Raji (cell line): Measurements from ENCODE around the gene VEGFB.

Source experiments
- POLR2A ChIP-seq: IDR thresholded peaks from 2 replicates; pipeline ENCODE4 v1.6.1; 2011; ENCODE audit warnings: low read depth, low read length, control low read depth; ENCODE audit not compliant: insufficient read depth

The VEGFB gene

DNA sequence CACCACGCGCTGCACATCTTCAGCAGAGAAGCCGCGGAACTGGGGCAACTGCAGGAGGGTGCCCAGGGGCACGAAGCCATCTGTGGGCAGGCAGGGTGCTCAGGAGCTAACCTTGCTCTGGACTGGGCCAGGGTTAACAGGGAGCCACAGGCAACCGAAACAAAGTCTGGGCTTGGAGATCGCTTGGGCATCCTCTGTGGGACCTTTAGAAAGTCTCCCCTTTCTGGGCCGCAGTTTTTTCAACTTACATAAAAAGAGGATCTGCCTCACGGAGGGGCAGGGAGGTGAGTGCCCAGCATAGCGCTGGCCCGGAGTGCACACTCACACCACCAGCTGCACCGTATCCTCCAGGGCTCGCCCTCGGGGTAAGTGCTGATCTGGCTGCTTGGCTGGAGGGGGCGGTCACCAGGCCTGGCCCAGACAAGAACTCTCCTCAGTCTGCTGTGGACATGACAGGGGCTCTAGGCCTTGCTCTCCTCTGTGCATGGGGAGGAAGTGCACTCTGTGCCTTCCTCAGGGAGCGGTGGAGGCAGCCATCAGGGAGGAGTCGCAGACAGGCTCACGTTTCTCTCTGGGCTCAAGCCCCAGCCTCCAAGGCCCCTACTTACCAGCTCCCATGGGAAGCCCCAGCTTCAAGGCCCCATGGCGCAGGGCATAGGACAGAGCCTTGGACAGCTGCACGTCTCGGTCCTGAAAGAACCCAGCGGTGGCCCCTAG is 9.3 kb upstream of the VEGFB start:
- TF ChIP-seq POLR2A, result no peak

- TF ChIP-seq POLR2A, result peak; percentile 76
Observed at GRCh38 chr11:64225608-64226506, 8.5 kb upstream of the VEGFB start, which contains the start of the genes NUDT22 and TRPT1. TSS of gene NUDT22 (plus strand) at chr11:64226274. CDS start at chr11:64226653, 379 bp downstream. TSS of gene TRPT1 (minus strand) at chr11:64226186. CDS start at chr11:64225860, 326 bp downstream.

DNA sequence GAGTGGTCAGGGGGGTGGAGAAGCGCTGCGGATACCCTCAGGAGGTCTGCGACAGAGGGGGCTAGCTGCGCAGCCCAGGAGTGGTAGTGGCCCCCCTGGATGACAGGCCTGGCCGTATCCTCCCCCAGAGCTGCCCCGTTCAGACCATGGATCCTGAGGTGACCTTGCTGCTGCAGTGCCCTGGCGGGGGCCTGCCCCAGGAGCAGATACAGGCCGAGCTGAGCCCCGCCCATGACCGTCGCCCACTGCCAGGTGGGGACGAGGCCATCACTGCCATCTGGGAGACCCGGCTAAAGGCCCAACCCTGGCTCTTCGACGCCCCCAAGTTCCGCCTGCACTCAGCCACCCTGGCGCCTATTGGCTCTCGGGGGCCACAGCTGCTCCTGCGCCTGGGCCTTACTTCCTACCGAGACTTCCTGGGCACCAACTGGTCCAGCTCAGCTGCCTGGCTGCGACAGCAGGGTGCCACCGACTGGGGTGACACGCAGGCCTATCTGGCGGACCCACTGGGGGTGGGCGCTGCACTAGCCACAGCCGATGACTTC is 7.8 kb upstream of the VEGFB start:
- TF ChIP-seq POLR2A, result peak; percentile 67

DNA sequence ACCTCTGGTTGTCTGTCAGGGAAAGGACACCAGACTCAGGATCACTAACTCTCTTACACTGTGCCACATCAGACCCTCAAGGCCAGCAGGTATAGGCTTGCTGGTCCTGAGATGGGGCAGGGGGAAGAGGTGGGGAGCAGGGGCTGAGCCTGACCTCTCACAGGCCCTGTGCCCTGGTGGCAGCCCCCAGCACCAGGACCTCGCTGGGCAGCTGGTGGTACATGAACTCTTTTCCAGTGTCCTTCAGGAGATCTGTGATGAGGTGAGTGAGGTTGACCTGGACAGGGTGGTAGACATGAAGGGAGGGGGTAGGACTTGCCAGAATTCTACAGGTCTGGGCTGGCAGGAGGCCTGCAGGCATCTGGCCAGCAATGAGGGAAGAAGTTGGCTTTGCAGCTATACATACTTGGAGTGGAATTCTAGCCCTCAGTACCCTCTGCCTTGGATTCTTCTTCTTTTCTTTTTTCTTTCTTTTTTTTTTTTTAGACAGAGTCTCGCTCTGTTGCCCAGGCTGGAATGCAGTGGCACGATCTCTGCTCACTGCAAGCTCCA is 6.9 kb upstream of the VEGFB start:
- TF ChIP-seq POLR2A, result no peak

DNA sequence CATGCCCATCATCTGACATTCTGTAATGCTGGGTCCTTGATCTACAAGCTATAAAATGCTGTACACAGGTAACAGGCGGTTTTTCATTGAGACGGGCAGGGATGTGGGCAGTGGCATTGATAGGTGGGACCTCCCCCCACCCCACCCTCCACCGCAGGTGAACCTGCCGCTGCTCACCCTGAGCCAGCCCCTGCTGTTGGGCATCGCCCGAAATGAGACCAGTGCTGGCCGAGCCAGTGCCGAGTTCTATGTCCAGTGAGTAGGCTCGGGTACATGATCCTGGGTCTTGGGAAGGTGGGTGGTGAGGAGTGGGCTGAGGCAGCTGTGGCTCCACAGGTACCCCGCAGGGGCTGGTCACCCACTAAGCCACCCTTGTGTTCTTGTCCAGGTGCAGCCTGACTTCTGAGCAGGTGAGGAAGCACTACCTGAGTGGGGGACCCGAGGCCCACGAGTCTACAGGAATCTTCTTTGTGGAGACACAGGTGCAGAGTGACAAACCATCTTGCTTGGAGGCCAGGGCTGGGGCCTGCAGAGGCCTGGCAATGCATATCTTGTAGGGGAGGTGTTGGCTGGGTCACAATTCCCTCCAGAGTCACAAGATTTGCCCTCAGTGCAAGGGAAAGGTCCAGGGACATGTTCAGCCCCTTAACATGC is 5.2 kb upstream of the VEGFB start:
- 0 out of 2 replicates have a peak, but pooled peaks have one; percentile 18 for TF ChIP-seq POLR2A

DNA sequence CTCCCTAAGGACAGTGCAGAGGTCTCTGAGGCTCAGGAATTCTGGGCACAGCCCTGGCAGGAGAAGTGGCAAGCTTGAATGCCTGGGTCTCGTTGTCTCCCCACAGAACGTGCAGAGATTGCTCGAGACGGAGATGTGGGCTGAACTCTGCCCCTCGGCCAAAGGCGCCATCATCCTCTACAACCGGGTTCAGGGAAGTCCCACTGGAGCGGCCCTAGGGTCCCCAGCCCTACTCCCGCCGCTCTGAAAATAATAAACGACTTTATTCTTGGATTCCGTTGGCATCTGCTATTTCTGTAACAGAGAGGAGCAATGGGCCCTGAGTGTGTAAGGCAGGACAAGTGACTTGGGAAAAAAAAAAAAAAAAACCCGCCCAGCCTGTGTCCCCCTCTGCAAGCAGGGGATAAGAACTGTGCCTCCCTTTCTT is 4.6 kb upstream of the VEGFB start:
- TF ChIP-seq POLR2A, result no peak

DNA sequence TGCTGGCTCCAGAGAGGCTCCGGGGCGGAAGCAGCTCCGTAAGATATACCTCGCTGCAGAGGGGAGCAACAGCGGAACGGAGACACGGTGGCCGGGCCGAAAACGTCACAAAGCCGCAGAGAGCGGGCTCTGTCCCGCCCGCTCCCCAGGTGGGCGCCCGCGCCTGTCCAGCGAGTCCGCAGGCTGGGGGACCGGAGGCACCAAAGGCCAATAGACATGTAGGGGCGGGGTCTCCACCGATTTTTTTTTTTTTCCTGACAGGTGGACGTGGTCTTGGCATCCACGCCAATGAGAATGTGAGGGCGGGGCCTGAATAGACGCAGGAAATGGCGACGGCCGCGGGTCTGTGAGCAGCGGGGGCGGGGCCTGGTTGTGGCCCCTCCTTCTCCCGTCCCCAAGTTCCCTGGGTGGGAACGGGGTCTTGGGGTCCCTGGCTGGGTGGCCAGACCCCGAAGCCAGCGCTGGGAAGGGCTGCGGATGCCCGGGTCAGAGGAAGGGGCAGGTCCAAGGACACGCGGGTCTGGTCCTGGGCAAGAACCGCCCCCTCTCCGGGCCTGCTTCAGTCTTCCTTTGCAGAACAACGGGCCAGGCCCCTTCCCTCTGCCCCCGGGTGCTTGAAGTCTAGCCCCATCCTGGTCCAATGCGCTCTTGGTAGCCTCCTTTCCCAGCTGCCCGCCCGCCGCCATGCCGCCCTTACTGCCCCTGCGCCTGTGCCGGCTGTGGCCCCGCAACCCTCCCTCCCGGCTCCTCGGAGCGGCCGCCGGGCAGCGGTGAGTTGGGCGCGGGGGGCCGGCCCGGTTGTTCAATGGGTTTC is 4.0 kb upstream of the VEGFB start, which contains the start of gene DNAJC4:
TSS of gene DNAJC4 (plus strand) at position 378 of the 814 bp plus-strand sequence. CDS start at position 685, 307 bp downstream.
- peak; percentile 74 for TF ChIP-seq POLR2A

- no peak for TF ChIP-seq POLR2A
Observed at GRCh38 chr11:64230985-64231365, 3.4 kb upstream of the VEGFB start.

GRCh38 chr11:64231546-64231945 is 2.8 kb upstream of the VEGFB start:
- no peak for TF ChIP-seq POLR2A

DNA sequence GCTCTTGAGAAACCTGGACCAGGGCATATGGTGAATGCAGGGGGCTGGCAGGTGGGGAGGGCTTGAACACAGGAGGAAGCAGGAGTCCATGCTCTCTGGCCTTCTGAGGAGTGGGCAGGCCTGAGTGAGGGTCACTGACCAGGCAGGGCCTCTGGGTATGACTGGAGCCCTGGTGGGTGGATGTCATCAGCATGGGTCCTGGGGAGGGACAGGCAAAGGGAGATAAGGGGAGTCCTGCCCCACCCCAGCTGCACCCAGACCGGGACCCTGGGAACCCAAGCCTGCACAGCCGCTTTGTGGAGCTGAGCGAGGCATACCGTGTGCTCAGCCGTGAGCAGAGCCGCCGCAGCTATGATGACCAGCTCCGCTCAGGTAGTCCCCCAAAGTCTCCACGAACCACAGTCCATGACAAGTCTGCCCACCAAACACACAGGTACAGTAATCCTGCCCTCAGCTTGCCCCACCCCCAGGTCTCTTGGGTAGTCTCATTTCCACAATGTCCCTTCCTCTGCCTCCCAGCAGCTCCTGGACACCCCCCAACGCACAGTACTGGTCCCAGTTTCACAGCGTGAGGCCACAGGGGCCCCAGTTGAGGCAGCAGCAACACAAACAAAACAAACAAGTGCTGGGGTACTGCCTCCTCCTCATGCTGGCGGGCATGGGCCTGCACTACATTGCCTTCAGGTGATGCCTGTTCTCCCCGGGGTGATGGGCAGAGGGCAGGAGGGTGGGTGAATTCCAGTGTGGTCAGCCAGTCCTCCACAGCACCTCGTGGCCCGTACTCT is 2.0 kb upstream of the VEGFB start:
- peak; percentile 37; the same call in 1 of the 2 replicates for TF ChIP-seq POLR2A

DNA sequence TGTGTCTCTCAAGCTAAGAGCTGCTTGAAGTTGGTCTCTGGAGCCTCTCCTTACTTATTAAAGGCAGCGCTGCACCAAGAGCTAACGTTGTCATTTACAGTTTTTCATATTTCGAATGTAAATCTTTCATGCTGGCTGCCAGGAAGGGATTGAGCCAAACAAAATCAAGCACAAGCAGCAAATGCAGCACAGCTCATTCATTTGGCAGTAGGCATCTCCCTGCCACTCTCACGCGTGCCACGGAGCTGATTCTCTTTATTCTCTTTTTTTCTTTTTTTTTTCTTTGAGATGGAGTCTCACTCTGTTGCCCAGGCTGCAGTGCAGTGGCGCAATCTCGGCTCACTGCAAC is 1.4 kb upstream of the VEGFB start:
- TF ChIP-seq POLR2A, result no peak

DNA sequence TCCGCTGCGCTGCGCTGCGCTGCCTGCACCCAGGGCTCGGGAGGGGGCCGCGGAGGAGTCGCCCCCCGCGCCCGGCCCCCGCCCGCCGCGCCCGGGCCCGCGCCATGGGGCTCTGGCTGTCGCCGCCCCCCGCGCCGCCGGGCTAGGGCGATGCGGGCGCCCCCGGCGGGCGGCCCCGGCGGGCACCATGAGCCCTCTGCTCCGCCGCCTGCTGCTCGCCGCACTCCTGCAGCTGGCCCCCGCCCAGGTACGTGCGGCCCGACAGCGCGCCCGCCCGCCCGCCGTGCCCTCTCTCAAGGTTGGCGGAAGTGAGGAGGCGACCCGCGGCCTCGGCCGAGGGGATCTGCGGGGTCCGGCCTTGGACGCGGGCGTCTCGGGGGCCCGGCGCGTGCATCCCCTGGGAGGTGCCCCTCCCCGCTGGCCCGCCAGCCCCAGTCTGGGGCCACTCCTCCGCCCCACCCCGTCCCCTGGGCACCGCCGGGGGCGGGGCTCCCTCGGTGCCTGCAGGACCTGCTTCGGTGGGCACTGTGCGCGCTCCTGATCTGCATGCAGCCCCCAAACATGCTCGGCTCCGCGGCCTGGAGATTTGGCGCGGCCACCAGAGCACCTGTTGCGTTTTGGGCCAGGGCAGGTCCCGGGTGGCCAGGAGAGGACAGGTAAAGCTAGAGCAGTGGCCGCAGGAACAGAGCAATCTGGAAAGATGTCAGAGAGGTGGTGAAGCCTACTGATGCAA is 429 bp downstream of the VEGFB start:
- peak; percentile 57 for TF ChIP-seq POLR2A
